ENCODE data around the gene ADGRB3.

- no peak for TF ChIP-seq RAD21 (IDR thresholded peaks at IDR 0.05; ENCODE audit: low read length)
- TF ChIP-seq CTCF (IDR thresholded peaks at IDR 0.05): no peak
Measured at GRCh38 chr6:69012876-69013275, 377.8 kb downstream of the ADGRB3 start.
